Ishikawa (cell line): ENCODE results near the gene CNTN4.

ENCODE experiments used
- CEBPB ChIP-seq: IDR thresholded peaks from 2 replicates; pipeline ENCODE4 v1.6.1; 2012
- CREB1 ChIP-seq: IDR thresholded peaks from 2 replicates; pipeline ENCODE4 v1.6.1; 2012; ENCODE audit warnings: low read depth
- EGR1 ChIP-seq: IDR thresholded peaks from 2 replicates; pipeline ENCODE4 v1.6.1; 2012
- EP300 ChIP-seq: IDR thresholded peaks from 2 replicates; pipeline ENCODE4 v1.6.1; 2012; ENCODE audit warnings: borderline replicate concordance
- RAD21 ChIP-seq: IDR thresholded peaks from 2 replicates; pipeline ENCODE4 v1.6.1; 2012; ENCODE audit warnings: low read depth
- TF ChIP-seq, protein P1 (sequence below): IDR thresholded peaks from 2 replicates; pipeline ENCODE4 v1.6.1; 2012; ENCODE audit warnings: low read depth, mild to moderate bottlenecking

DNA sequence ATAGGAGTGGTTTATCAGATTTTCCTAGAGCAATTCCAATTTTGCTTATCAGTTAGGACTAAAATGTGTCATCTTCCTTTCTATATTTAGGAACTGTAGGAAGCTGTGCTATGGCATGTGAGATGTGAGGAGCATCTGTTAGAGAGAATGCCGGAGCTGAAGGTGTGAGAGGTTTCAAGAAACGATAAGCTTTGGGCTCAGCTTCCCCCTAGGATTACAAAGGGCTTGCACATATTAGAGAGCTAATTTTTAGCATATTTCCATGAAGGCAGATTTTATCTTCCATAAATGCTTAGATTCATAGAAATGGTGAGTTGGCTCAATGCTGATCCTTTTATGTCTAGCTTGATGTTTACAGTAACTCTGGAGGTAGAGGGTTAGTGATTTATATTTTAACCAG lies 120.2 kb downstream of the CNTN4 start:
- TF ChIP-seq, protein P1, sequence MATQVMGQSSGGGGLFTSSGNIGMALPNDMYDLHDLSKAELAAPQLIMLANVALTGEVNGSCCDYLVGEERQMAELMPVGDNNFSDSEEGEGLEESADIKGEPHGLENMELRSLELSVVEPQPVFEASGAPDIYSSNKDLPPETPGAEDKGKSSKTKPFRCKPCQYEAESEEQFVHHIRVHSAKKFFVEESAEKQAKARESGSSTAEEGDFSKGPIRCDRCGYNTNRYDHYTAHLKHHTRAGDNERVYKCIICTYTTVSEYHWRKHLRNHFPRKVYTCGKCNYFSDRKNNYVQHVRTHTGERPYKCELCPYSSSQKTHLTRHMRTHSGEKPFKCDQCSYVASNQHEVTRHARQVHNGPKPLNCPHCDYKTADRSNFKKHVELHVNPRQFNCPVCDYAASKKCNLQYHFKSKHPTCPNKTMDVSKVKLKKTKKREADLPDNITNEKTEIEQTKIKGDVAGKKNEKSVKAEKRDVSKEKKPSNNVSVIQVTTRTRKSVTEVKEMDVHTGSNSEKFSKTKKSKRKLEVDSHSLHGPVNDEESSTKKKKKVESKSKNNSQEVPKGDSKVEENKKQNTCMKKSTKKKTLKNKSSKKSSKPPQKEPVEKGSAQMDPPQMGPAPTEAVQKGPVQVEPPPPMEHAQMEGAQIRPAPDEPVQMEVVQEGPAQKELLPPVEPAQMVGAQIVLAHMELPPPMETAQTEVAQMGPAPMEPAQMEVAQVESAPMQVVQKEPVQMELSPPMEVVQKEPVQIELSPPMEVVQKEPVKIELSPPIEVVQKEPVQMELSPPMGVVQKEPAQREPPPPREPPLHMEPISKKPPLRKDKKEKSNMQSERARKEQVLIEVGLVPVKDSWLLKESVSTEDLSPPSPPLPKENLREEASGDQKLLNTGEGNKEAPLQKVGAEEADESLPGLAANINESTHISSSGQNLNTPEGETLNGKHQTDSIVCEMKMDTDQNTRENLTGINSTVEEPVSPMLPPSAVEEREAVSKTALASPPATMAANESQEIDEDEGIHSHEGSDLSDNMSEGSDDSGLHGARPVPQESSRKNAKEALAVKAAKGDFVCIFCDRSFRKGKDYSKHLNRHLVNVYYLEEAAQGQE = no peak
- TF ChIP-seq RAD21 (no peak), EGR1 (no peak), CREB1 (no peak), CEBPB (no peak), EP300 (no peak)
